Omental fat pad (tissue), 4 donors: ENCODE results near the gene CDKN2C. TPM values are rescaled to one million over a fixed set of nuclear protein-coding genes. Genes with fewer than 3 reads are reported as not detected.
"Not testable (repeated sequence)": the region's sequence is repeated elsewhere in the genome, so short reads cannot be mapped to it uniquely, and the experiment has no call there.

Experiments used
- ATAC-seq: fragments of 150-250 bp; one replicate; pipeline ENCODE4 v1.9.1; 2016; ENCODE audit warnings: mild to moderate bottlenecking, moderate library complexity; ENCODE audit not compliant: low FRiP score
- DNase-seq: peaks from one replicate; pipeline ENCODE4 v3.0.0-alpha.2; 2019; ENCODE audit warnings: low spot score
- total RNA-seq, 4 donors: library from RNA; depleted of rRNA; stranded (reverse); fragments of >200 nt; gene quantifications; one replicate each; pipeline ENCODE4 v1.1.0, GENCODE V29; 2016
- TF ChIP-seq, protein P1 (sequence below), 3 donors: fragments of 450-650 bp; IDR thresholded peaks; one replicate each; pipeline ENCODE4 v1.5.1; 2016 to 2017; ENCODE audit warnings: antibody characterized with exemption in 3 of 3, mild to moderate bottlenecking in 3 of 3, moderate library complexity in 2 of 3

CDKN2C gene
- total RNA-seq, 4 donors from 2014 or later: 20.0 to 82.8 (median 36.1) TPM

- TF ChIP-seq, protein P1, sequence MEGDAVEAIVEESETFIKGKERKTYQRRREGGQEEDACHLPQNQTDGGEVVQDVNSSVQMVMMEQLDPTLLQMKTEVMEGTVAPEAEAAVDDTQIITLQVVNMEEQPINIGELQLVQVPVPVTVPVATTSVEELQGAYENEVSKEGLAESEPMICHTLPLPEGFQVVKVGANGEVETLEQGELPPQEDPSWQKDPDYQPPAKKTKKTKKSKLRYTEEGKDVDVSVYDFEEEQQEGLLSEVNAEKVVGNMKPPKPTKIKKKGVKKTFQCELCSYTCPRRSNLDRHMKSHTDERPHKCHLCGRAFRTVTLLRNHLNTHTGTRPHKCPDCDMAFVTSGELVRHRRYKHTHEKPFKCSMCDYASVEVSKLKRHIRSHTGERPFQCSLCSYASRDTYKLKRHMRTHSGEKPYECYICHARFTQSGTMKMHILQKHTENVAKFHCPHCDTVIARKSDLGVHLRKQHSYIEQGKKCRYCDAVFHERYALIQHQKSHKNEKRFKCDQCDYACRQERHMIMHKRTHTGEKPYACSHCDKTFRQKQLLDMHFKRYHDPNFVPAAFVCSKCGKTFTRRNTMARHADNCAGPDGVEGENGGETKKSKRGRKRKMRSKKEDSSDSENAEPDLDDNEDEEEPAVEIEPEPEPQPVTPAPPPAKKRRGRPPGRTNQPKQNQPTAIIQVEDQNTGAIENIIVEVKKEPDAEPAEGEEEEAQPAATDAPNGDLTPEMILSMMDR (IDR thresholded peaks at IDR 0.05): no peak
- DNase-seq (no peak), ATAC-seq (no peak)
Measured at GRCh38 chr1:50949286-50949982, 20.6 kb upstream of the CDKN2C start.

DNA sequence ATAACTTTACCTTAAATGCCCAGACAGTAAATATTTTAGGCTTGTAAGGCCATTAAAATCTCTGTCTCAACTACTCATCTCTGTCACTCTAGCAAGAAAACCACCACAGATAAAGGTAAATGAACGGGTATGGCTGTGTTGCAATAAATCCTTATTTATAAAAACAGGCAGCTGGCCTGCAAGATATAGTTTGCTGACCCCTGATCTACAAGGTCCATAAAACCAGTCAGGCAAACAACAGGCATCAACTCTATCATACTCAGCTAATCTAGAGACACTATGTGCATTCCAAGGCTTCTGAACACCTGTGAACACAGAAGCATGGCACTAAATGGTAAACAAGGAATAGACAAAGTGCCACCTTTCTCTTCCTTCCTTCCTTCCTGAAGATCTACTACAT lies 19.6 kb upstream of the CDKN2C start:
- ATAC-seq: no peak
- TF ChIP-seq, protein P1 (IDR thresholded peaks at IDR 0.05): no peak
- no peak for DNase-seq

DNA sequence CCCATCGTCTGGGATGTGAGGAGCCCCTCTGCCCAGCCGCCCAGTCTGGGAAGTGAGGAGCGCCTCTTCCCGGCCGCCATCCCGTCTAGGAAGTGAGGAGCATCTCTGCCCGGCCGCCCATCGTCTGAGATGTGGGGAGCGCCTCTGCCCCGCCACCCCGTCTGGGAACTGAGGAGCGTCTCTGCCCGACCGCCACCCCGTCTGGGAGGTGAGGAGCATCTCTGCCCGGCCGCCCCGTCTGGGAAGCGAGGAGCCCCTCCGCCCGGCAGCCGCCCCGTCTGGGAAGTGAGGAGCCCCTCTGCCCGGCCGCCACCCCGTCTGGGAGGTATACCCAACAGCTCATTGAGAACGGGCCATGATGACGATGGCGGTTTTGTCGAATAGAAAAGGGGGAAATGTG lies 17.5 kb upstream of the CDKN2C start:
- ATAC-seq, DNase-seq: not testable (repeated sequence)

DNA sequence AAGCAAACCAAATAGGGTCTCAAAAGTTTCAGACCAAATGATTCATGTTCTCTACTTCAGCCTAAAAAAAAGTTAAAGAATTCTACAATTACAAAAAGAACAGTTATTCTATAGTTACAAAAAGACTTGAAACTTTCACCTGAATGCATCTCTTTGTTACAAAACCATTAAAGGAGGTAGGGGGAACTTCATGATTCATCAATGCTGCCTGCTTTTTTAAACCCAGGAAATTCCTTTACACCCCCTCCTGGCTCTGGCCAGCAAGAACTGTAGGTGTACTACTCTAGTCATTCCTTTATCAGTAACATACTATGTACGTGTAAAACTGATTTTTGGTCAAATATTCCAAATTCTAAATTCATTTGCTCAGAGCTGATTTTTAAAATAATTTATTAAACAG lies 14.9 kb upstream of the CDKN2C start:
- DNase-seq: no peak
- ATAC-seq: no peak
- TF ChIP-seq, protein P1 (IDR thresholded peaks at IDR 0.05): no peak

DNA sequence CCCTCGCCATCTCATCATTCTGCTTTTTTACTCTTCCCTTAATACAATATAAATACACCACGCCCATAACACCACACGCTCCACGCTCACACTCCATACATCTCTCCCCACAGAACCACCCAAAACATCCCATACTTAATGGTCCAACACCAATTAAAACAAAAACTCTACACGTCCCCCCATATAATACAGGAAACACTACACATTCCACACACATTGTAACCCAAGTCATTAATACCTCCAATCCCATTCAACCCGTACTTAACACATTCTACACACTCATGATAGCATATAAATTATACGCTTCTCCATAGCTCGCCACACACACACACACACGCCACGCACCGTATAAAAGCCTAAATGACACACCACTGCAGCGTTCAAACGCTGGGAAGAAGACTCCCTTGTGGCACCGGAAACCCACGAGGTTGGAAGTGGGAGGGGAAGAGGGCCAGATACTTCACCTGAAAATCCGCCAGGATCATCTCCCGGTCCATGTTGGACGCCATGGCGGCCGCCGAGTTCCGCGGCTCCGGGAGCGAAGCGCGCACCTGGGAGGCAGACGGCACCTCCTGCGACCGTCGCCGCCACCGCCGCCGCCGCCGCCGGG lies 10.6 kb upstream of the CDKN2C start:
- TF ChIP-seq, protein P1 (IDR thresholded peaks at IDR 0.05): no peak
- peak; percentile 60 for ATAC-seq
- no peak for DNase-seq

DNA sequence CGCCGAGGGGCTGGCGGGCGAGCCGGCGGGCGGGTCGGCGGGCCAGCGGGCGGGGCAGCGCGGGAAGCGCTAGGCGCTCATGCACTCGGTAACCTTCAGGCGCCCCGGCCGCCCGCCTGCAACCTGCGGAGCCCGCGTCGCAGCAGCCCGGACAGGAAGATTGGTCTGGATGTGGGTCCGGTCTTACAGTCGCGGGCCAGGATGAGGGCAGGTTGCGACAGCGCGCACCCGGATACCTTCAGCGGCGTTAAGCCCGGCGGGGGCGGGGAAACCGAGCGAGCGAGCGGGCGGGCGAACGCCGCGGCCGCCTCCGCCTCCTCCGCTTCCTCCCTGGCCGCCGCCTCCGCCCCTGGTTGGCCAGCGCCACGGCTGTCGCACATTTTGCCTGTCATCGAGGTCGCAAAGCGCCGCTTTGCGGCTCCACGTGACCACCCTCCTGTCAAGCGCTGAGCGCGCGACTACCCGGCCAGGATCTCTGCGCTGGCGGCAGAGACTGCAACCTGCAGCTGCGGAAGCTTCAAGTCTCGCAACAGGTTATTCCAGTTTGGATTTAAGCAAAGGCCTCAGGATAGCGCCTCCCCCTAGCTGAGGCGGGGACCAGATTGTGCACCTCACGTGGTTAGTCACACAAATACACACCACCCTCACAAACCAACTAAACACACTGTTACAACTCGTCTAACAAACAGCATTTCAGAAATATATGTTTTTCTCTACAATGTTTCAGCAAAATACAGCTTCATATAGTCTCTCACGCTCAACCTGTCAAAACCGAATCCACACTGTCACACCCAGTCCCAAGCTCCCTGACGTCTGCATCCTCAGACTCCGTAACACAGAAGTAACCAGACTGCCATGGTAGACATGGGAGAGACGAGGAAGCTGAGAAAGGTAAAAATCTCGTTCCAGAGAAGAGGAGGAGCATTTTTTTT lies 9.9 kb upstream of the CDKN2C start, which contains the start of gene FAF1:
Gene FAF1 (minus strand): TSS at position 355 of the 932 bp plus-strand sequence. CDS start 456 bp downstream, outside the sequence.
- DNase-seq (peak; percentile 82), ATAC-seq (peak; percentile 92)
- TF ChIP-seq, protein P1 (IDR thresholded peaks at IDR 0.05): no peak

- no peak for DNase-seq
- TF ChIP-seq, protein P1 (IDR thresholded peaks at IDR 0.05): no peak
Measured at GRCh38 chr1:50964863-50965262, 5.2 kb upstream of the CDKN2C start.

More at GRCh38 chr1:50964863-50965262, 5.2 kb upstream of the CDKN2C start:
- no peak for ATAC-seq
